ENCODE results near the gene UROC1. TPM values are rescaled to one million over a fixed set of nuclear protein-coding genes. Genes with fewer than 3 reads are reported as not detected.

The UROC1 gene
- total RNA-seq: not detected
- not detected for polyA plus RNA-seq
- long read RNA-seq, donor 1: 0 reads
- long read RNA-seq, donor 2: 0 reads
- long read RNA-seq, donor 3: 0 reads
- long read RNA-seq, donor 4: 0 reads

DNA sequence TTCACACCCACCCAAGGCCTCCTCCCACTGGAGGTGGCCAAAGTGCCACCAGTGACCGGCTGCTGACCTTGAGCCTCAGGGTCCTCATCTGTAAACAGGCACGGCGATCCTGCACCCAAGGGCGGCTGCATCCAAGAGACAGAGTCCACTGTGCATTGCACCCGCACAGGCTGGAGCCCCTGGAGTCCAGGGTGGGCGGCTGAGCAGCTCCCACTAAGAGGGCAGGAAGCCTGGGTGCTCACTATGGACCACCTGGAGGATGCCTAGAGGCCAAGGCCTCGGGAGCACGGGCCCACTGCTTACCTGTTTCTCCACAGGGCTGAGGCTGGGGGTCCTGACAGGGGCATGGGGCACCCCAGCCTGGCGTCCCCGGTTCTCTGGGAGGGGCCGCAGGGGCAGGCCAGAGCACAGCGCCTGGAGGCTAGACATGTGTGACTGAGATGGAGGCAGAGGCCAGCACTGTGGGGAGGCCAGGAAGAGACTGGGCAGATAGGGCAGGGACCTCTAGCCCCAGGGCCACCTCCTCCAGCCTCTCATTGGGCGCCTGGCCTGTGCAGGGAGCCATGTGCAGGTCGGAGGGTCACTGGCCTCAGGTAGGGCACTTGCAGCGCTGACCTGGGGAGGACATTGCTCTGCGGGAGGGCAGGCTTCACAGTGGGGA is at the start of gene UROC1:
Gene UROC1 (minus strand): TSS at position 483 of the 661 bp plus-strand sequence. CDS start 54 bp downstream, at position 429.
- intact Hi-C loops (cut with DNase I): no loop called here
- Histone ChIP-seq H3K27ac (ENCODE audit: low read length) (no peak within 1 kb of the TSS), H3K27me3 (ENCODE audit: control insufficient read depth, insufficient read depth) (no peaks in the 10 kb centered on the region), H3K9me3 (ENCODE audit: control insufficient read depth, low read length) (no peaks in the 10 kb centered on the region), H3K4me1 (ENCODE audit: control insufficient read depth, insufficient read depth, low read length) (no peaks in the 10 kb centered on the region), H3K4me3 (ENCODE audit: low read length) (no peak within 1 kb of the TSS)
- peak in 2 of 3 donors; percentile 41 to 42 for DNase-seq
- ATAC-seq: no peak
- WGBS: 90% methylated on average over 16 of the region's 16 CpGs

DNA sequence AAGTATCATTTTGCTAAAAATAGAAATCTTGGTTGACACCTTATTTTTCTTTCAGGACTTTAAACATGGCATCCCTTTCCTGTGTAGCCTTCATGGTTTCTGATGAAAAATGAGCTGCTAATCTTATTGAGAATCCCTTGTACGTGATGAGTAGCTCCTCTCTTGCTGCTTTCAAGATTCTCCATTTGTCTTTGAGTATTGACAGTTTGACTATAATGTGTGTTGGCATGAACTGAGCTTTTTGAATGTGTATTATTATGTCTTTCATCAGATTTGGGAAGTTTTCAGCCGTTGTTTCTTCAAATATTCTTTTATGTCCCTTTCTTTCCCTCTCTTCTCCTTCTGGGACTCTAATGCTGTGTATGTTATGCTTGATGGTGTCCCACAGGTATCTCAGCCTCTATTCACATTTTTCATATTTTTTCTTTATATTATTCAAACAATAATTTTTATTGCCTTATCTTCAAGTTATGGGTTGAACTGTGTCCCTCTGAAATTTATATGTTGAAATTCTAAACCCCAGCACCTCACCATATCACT is 45.2 kb upstream of the UROC1 start:
- 51% methylated on average over 2 of the region's 2 CpGs for WGBS
- DNase-seq (no peak), ATAC-seq (no peak)
- intact Hi-C loops (cut with DNase I): no loop called here
- no peak overlapping the region for H3K4me3 ChIP-seq (ENCODE audit: low read length)
- no peaks in the 10 kb centered on the region for H3K27me3 ChIP-seq (ENCODE audit: control insufficient read depth, insufficient read depth)
- H3K9me3 ChIP-seq (ENCODE audit: control insufficient read depth, low read length): no peaks in the 10 kb centered on the region
- no peaks in the 10 kb centered on the region for H3K4me1 ChIP-seq (ENCODE audit: control insufficient read depth, insufficient read depth, low read length)
- no peak overlapping the region for H3K27ac ChIP-seq (ENCODE audit: low read length)

DNA sequence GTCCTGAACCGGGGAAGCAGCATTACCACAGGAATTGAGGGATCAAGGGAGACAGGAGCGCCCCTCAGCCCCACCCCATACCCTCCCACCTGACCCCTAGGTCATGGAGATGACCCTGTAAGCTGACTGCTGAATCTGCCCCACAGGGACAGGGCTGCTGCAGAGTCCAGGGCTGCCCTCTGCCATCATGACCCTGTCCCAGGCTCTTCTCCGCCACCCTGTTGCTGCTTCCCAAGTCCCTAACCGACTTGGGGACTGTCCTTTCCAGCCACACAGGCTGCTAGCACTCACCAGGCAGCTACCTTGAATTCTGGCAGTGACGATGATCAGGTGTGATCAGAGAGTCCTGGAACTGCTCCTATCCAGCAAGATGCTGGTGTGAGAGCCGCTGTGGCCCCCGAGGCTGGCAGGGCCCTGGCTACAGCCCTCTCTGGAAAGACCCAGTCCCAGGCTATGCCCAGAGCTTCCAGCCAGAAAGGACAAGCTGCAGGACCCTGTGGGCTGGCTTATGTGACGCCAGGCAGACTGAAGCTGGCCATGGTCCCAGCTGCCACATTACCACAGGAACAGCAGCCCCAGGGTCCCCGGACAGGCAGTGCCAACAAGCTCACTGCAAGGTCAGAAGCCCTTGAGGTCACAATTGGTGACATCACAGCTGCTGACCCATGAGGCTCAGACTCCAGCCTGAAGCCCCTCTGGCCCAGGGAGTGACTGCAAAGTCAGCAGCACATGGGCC is 40.9 kb upstream of the UROC1 start, which contains the start of gene C3orf22:
Gene C3orf22 (minus strand): TSS at position 597 of the 736 bp plus-strand sequence. CDS start 5,542 bp downstream, outside the sequence.
- 68% methylated on average over 9 of the region's 9 CpGs for WGBS
- Histone ChIP-seq H3K4me1 (ENCODE audit: control insufficient read depth, insufficient read depth, low read length) (no peaks in the 10 kb centered on the region), H3K4me3 (ENCODE audit: low read length) (no peak within 1 kb of the TSS), H3K27ac (ENCODE audit: low read length) (no peak within 1 kb of the TSS), H3K9me3 (ENCODE audit: control insufficient read depth, low read length) (no peaks in the 10 kb centered on the region), H3K27me3 (ENCODE audit: control insufficient read depth, insufficient read depth) (no peaks in the 10 kb centered on the region)
- intact Hi-C loops (cut with DNase I): no loop called here
- no peak for ATAC-seq
- DNase-seq: no peak

DNA sequence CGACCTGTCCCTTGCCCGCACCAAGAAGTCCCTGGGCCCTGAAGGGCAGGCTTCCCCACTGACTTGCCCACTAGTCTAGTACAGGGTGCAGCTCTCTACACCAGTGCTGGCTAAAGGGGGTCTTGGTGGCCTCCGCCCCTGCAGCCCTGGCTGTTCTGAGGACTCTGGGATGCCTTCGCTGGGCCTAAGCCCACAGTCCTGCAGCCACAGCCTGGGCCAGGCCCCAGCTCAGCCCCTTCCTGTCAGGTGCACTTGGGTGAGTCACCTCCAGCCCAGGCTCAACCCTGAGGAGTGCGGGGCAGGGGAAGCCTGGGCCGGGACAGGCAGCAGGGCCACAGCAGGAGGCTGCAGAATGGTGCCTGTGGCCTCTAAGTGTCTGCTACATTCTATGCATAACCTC is 40.2 kb upstream of the UROC1 start:
- no peaks in the 10 kb centered on the region for H3K4me1 ChIP-seq (ENCODE audit: control insufficient read depth, insufficient read depth, low read length)
- DNase-seq (no peak), ATAC-seq (no peak)
- H3K27me3 ChIP-seq (ENCODE audit: control insufficient read depth, insufficient read depth): no peaks in the 10 kb centered on the region
- H3K4me3 ChIP-seq (ENCODE audit: low read length): no peak overlapping the region
- no peaks in the 10 kb centered on the region for H3K9me3 ChIP-seq (ENCODE audit: control insufficient read depth, low read length)
- intact Hi-C loops (cut with DNase I): no loop called here
- H3K27ac ChIP-seq (ENCODE audit: low read length): no peak overlapping the region
- WGBS: 75% methylated on average over 6 of the region's 6 CpGs

DNA sequence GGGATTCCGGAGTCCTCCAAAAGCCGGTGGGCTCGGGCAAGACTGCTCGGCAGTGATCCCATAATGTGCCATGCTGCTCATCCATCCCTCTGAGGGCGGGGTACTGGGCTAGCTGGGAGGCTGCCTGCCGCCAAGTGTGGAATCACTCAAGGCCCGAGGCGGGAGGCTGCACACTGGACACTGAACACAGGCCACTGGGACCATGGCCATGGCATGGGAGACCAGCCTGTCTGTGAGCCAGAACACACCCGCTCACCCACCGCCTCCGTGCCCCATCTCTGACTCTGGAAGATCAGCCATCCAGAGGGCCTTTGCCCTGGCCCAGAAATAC is 39.8 kb upstream of the UROC1 start:
- H3K4me3 ChIP-seq (ENCODE audit: low read length): no peak overlapping the region
- no peaks in the 10 kb centered on the region for H3K4me1 ChIP-seq (ENCODE audit: control insufficient read depth, insufficient read depth, low read length)
- no peaks in the 10 kb centered on the region for H3K27me3 ChIP-seq (ENCODE audit: control insufficient read depth, insufficient read depth)
- intact Hi-C loops (cut with DNase I): no loop called here
- H3K9me3 ChIP-seq (ENCODE audit: control insufficient read depth, low read length): no peaks in the 10 kb centered on the region
- H3K27ac ChIP-seq (ENCODE audit: low read length): no peak overlapping the region
- 91% methylated on average over 11 of the region's 11 CpGs for WGBS
- ATAC-seq (no peak), DNase-seq (no peak)

DNA sequence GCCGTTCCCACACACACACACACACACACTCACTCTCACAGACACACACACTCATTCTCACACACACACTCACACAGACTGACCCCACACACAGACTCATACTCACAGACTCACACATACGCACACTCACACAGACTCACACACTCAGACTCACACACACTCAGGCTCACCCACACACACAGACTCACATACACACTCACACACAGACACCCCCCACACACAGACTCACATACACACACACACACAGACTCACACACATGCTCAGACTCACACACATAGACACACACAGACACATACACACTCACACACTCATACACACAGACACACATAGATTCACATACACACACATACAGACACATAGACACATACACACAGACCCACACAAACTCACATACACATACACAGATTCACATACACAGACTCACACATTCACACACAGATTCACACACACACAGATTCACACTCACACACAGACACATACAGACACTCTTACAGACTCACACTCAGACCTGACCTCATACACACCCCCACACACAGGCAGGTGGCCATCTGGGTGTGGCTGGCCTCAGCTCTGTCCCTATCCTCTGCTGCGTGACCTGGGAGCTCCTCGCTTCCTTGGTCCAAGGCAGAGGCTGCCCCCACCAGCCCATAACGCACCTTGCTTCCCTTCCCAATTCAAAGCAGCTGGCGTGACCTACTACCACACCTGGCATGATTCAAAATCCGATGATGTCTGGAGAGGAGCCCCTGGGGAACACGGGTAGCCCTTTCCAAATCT is 39.3 kb upstream of the UROC1 start:
- no peak for ATAC-seq

DNA sequence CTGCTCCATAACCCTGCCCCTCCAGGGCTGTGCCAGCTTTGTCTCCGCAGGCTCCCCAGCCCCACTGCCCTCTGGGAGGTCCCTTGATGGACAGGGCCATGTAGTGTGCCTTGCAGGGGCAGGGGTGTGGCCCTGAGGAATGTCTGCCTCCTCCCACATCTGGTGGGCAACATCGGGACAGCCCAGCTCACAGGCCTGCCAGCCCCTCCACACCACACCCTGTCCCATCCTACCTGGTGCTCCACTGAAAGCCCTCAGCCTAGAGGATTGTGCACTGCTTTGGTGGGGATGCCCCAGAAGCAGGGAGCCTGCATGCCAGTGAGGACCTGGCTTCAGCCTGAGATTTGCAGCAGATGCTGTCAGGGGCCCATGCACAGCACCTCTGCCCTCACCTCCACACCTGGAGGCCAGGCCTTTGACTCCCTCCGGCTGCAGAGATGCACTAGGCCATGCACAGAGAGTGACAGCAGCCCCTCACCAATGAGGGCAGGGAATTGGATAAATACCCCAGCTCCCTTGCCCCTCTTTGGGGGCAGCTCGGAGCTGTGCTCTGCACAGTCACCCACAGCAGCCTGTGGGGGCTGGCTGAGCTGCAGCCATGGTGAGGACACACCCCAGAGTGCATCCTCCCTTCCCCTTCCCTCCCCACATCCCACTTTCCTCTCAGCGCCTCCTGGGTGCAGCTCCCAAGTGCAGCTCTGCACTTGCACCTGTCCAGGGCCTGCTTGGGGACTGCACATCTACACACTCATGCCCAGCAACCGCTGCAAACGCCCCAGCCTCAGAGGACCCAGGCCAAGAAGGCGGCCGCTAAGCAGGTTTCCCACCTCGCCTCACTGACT is 38.4 kb upstream of the UROC1 start:
- WGBS: 73% methylated on average over 10 of the region's 10 CpGs
- H3K27ac ChIP-seq (ENCODE audit: low read length): no peak overlapping the region
- H3K9me3 ChIP-seq (ENCODE audit: control insufficient read depth, low read length): no peaks in the 10 kb centered on the region
- DNase-seq (peak in 1 of 3 donors; percentile 16), ATAC-seq (no peak)
- no peak overlapping the region for H3K4me3 ChIP-seq (ENCODE audit: low read length)
- no peaks in the 10 kb centered on the region for H3K27me3 ChIP-seq (ENCODE audit: control insufficient read depth, insufficient read depth)
- intact Hi-C loops (cut with DNase I): no loop called here
- H3K4me1 ChIP-seq (ENCODE audit: control insufficient read depth, insufficient read depth, low read length): no peaks in the 10 kb centered on the region

More for the DNA sequence above, 39.3 kb upstream of the UROC1 start:
- Histone ChIP-seq H3K27ac (ENCODE audit: low read length) (no peak overlapping the region), H3K4me3 (ENCODE audit: low read length) (no peak overlapping the region), H3K9me3 (ENCODE audit: control insufficient read depth, low read length) (no peaks in the 10 kb centered on the region), H3K4me1 (ENCODE audit: control insufficient read depth, insufficient read depth, low read length) (no peaks in the 10 kb centered on the region), H3K27me3 (ENCODE audit: control insufficient read depth, insufficient read depth) (no peaks in the 10 kb centered on the region)
- WGBS: 89% methylated on average over 8 of the region's 8 CpGs
- intact Hi-C loops (cut with DNase I): no loop called here
- no peak for DNase-seq

DNA sequence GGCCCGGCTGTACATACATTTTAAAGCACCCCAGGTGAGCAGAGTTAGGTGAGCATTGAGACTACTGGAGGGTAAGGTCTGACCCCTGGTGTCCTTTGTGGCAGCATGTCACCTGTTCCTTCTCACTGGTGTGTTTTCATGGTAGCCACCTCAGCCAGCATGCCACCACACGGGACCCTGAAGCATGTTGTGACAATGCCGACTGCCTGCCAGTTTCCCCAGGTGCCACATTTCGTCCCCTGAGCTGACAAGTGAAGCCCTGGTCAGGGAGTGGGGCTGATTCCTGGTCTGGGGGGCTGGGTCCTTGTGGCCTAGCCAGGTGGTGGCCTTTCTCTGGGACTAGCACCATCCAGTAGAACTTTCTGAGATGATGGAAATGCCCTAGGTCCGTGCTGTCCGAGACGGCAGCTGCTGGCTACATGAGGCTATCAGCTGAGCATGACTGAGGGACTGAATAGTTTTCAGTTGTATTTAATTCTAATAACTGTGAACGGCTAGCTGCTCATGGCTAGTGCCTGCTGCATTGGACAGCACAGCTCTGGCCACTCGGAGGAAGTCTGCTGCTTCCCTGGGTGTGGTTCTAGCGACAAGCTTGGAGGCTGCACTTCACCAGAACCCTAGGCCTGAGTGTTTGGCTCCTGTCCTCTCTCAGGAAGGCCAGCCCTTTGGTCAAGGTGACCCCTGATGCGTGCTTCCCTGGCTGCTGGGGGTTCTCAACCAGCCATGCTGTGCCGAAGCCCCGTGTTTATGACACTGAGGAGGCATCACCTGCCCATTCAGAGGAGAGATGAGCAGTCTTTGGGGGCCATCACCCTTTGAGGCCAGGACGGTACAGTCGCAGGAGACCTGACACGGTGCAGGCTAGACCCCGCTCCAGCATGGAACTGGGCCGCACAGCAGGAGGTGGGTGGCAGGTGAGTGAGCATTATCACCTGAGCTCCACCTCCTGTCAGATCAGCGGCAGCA is 37.3 kb upstream of the UROC1 start:
- 88% methylated on average over 19 of the region's 19 CpGs for WGBS
- Histone ChIP-seq H3K4me1 (ENCODE audit: control insufficient read depth, insufficient read depth, low read length) (no peaks in the 10 kb centered on the region), H3K27ac (ENCODE audit: low read length) (no peak overlapping the region), H3K27me3 (ENCODE audit: control insufficient read depth, insufficient read depth) (no peaks in the 10 kb centered on the region), H3K9me3 (ENCODE audit: control insufficient read depth, low read length) (no peaks in the 10 kb centered on the region), H3K4me3 (ENCODE audit: low read length) (no peak overlapping the region)
- ATAC-seq (no peak), DNase-seq (peak in 1 of 3 donors; percentile 15)
- intact Hi-C loops (cut with DNase I): no loop called here

DNA sequence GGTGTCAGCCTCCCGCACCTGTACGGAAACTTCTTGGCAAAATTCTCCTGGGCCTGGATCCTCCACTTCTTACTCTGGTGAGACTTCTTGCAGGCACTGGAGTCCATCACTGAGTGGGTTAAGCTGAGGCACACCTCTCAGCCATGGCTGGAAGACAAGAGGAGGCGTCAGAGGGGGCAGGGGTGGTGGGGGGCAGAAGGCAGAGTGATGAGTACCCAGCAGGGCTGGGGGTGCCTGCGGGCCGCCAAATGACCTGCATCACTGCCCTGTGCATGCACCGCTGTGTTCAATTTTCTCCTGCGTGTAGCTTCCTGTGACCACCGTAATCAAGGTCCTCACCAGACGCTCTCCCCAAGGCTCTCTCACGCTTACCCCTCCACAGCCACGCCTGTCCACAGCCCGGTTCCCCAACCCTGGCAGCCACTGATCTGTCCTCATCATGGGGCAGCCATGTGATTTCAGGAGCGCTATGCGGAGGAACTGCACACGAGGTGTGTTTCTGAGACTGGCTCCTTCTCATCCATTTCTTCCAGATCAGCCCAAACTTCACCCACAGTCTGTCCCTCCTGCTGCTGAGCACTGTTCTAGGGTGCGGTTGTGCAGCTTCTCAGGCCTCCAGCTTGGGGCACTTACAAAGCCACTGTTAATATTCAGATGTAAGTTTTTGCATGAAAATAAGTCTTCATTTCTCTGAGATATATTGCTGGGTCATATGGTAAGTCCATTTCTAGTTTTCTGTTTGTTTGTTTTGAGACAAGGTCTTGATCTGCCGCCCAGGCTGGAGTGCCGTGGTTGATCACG is 35.9 kb upstream of the UROC1 start:
- intact Hi-C loops (cut with DNase I): no loop called here
- Histone ChIP-seq H3K27ac (ENCODE audit: low read length) (no peak overlapping the region), H3K27me3 (ENCODE audit: control insufficient read depth, insufficient read depth) (no peaks in the 10 kb centered on the region), H3K4me3 (ENCODE audit: low read length) (no peak overlapping the region), H3K9me3 (ENCODE audit: control insufficient read depth, low read length) (no peaks in the 10 kb centered on the region), H3K4me1 (ENCODE audit: control insufficient read depth, insufficient read depth, low read length) (no peaks in the 10 kb centered on the region)
- peak in 1 of 3 donors; percentile 17 for DNase-seq
- ATAC-seq: no peak
- 78% methylated on average over 19 of the region's 19 CpGs for WGBS
